SK-N-SH (cell line): ENCODE results near the gene HAT1. TPM values are rescaled to one million over a fixed set of nuclear protein-coding genes. Genes with fewer than 3 reads are reported as not detected.
A peak's percentile ranks its signal among the peaks of the same experiment; 100 is the strongest.

Source experiments
- CTCF ChIA-PET: fragments of 300-600, 350-600 bp; formaldehyde crosslinking; extraction: SDS; loops from one replicate; lab custom pipeline; 2021; lab: Yijun Ruan, JAX
- POLR2A ChIA-PET: fragments of 350-600 bp; sonication (Branson Sonifier 250); formaldehyde crosslinking; extraction: SDS; loops from one replicate; lab custom pipeline; 2020; ENCODE audit warnings: antibody characterized with exemption, inconsistent platforms; lab: Yijun Ruan, JAX
- DNase-seq: peaks from one replicate; pipeline ENCODE4 v3.0.0; 2012
- H2AFZ ChIP-seq: fragments of 200-600 bp; sonication (generic); 2 replicates; pipeline ENCODE4 v1.8.1; 2016; ENCODE audit warnings: antibody characterized with exemption, mild to moderate bottlenecking, low read depth
- H3F3A ChIP-seq: fragments of 200-600 bp; sonication (generic); replicated peaks from 2 replicates; pipeline ENCODE3; 2016; ENCODE audit warnings: antibody characterized with exemption, mild to moderate bottlenecking; ENCODE audit not compliant: insufficient read depth
- H3K27ac ChIP-seq, 2 experiments: fragments of 200-500 bp in 1 of 2; fragments of 200-600 bp in 1 of 2; sonication (Bioruptor generic) in 1 of 2; sonication (generic), shearing (Covaris generic) in 1 of 2; 2 replicates each; pipeline versions ENCODE4 v1.5.1 to v1.6.1; 2014 to 2016; ENCODE audit warnings: low read depth in 2 of 2, inconsistent platforms in 1 of 2, low read length in 1 of 2, mild to moderate bottlenecking in 1 of 2, mixed read lengths in 1 of 2
- H3K27me3 ChIP-seq: fragments of 200-600 bp; sonication (generic), shearing (Covaris generic); 2 replicates; pipeline ENCODE4 v1.6.1; 2016; ENCODE audit warnings: mixed run types; ENCODE audit not compliant: insufficient read depth
- H3K36me3 ChIP-seq, 2 experiments: fragments of 200-500 bp in 1 of 2; fragments of 200-600 bp in 1 of 2; sonication (Bioruptor generic) in 1 of 2; sonication (generic) in 1 of 2; replicated peaks in 1 of 2; 2 replicates each; pipeline versions ENCODE3 to v1.5.1; 2014 to 2016; ENCODE audit warnings: low read length in 1 of 2, mild to moderate bottlenecking in 1 of 2; ENCODE audit not compliant: insufficient read depth in 2 of 2, control insufficient read depth in 1 of 2
- H3K4me1 ChIP-seq, 2 experiments: fragments of 200-500 bp in 1 of 2; fragments of 200-600 bp in 1 of 2; sonication (Bioruptor generic) in 1 of 2; sonication (generic), shearing (Covaris generic) in 1 of 2; 2 replicates each; pipeline versions ENCODE4 v1.5.1 to v1.6.1; 2014 to 2016; ENCODE audit warnings: low read depth in 1 of 2, low read length in 1 of 2, mixed run types in 1 of 2; ENCODE audit not compliant: insufficient read depth in 2 of 2, control insufficient read depth in 1 of 2
- H3K4me2 ChIP-seq: fragments of 200-600 bp; sonication (generic), shearing (Covaris generic); 2 replicates; pipeline ENCODE4 v1.6.1; 2017; ENCODE audit warnings: mixed run types
- H3K4me3 ChIP-seq, 2 experiments: fragments of 200-500 bp in 1 of 2; fragments of 200-600 bp in 1 of 2; sonication (Bioruptor generic) in 1 of 2; sonication (generic), shearing (Covaris generic) in 1 of 2; 2 replicates each; pipeline versions ENCODE4 v1.5.1 to v1.8.1; 2014 to 2016; ENCODE audit warnings: low read depth in 2 of 2, inconsistent platforms in 1 of 2, low read length in 1 of 2, mild to moderate bottlenecking in 1 of 2, mixed read lengths in 1 of 2, moderate library complexity in 1 of 2
- H3K79me2 ChIP-seq: fragments of 200-600 bp; sonication (generic); 2 replicates; pipeline ENCODE4 v1.8.1; 2017; ENCODE audit warnings: mild to moderate bottlenecking; ENCODE audit not compliant: insufficient read depth
- H3K9ac ChIP-seq: fragments of 200-600 bp; sonication (generic); 2 replicates; pipeline ENCODE4 v1.6.1; 2017; ENCODE audit warnings: mixed run types
- H3K9me2 ChIP-seq: fragments of 200-600 bp; sonication (generic); 2 replicates; pipeline ENCODE4 v1.6.1; 2017; ENCODE audit warnings: mixed run types
- H3K9me3 ChIP-seq: fragments of 200-600 bp; sonication (generic); 2 replicates; pipeline ENCODE4 v1.6.1; 2017; ENCODE audit warnings: mixed run types, mild to moderate bottlenecking, moderate library complexity
- H4K20me1 ChIP-seq: fragments of 200-600 bp; sonication (generic); 2 replicates; pipeline ENCODE4 v1.6.1; 2017; ENCODE audit warnings: mild to moderate bottlenecking, mixed run types; ENCODE audit not compliant: insufficient read depth
- CHD2 ChIP-seq: fragments of 150-350 bp; IDR thresholded peaks from 2 replicates; pipeline ENCODE4 v1.6.1; 2018; ENCODE audit warnings: low read length; ENCODE audit not compliant: partially characterized antibody
- ELF1 ChIP-seq: IDR thresholded peaks from 2 replicates; pipeline ENCODE4 v1.4.0; 2012
- EP300 ChIP-seq, 2 experiments: IDR thresholded peaks; 2 replicates each; pipeline versions ENCODE4 v1.4.0 to v1.6.1; 2012; ENCODE audit warnings: borderline replicate concordance in 1 of 2, low read depth in 1 of 2, low read length in 1 of 2
- EZH2phosphoT487 ChIP-seq: fragments of 200-600 bp; sonication (generic); IDR thresholded peaks from 2 replicates; pipeline ENCODE4 v1.6.1; 2017; ENCODE audit warnings: low read depth, mixed run types, mild to moderate bottlenecking, antibody characterized with exemption, moderate library complexity, borderline replicate concordance
- FOSL2 ChIP-seq: IDR thresholded peaks from 2 replicates; pipeline ENCODE4 v1.4.0; 2012; ENCODE audit warnings: low read depth, mild to moderate bottlenecking, moderate library complexity, borderline replicate concordance
- FOXJ3 ChIP-seq: sonication (generic); formaldehyde crosslinking; IDR thresholded peaks from 2 replicates; pipeline ENCODE4 v1.5.1; 2020; ENCODE audit warnings: mild to moderate bottlenecking, missing genetic modification reagents
- GATA2 ChIP-seq: sonication (generic); formaldehyde crosslinking; IDR thresholded peaks from 2 replicates; pipeline ENCODE4 v1.5.0; 2020; ENCODE audit warnings: mild to moderate bottlenecking, missing genetic modification reagents
- JUND ChIP-seq: IDR thresholded peaks from 2 replicates; pipeline ENCODE4 v1.4.0; 2012
- MAX ChIP-seq: IDR thresholded peaks from 2 replicates; pipeline ENCODE4 v1.4.0; 2012; ENCODE audit warnings: low read depth
- POLR2AphosphoS5 ChIP-seq: IDR thresholded peaks from 2 replicates; pipeline ENCODE4 v1.6.1; 2012; ENCODE audit warnings: low read depth, low read length
- RCOR1 ChIP-seq: fragments of 150-350 bp; IDR thresholded peaks from 2 replicates; pipeline ENCODE4 v1.6.1; 2017; ENCODE audit warnings: antibody characterized with exemption, low read length
- RXRA ChIP-seq: IDR thresholded peaks from 2 replicates; pipeline ENCODE4 v1.4.0; 2012; ENCODE audit warnings: low read depth, mild to moderate bottlenecking, borderline replicate concordance
- SMC3 ChIP-seq: IDR thresholded peaks from 2 replicates; pipeline ENCODE4 v1.6.1; 2012; ENCODE audit warnings: low read depth, low read length, improper control_type of control experiment
- YY1 ChIP-seq: IDR thresholded peaks from 2 replicates; pipeline ENCODE4 v1.4.0; 2012; ENCODE audit warnings: low read depth, mild to moderate bottlenecking
- WGBS: methylation state at CpG from one replicate; pipeline ENCODE4 v1.1.6; 2017; ENCODE audit warnings: low lambda C conversion rate; 5-methylcytosine and 5-hydroxymethylcytosine counted together
- polyA plus RNA-seq, 3 experiments: library from polyadenylated mRNA; depleted of rRNA; stranded (reverse); fragments of >200 nt; gene quantifications; 2 replicates each; pipeline ENCODE4 v1.2.3, GENCODE V29; 2012
- TF ChIP-seq, protein P1 (sequence below): fragments of 200-600 bp; sonication (generic); IDR thresholded peaks from 2 replicates; pipeline ENCODE4 v1.6.1; 2017; ENCODE audit warnings: antibody characterized with exemption, mild to moderate bottlenecking, moderate library complexity
- TF ChIP-seq, protein P2 (sequence below): fragments of 150-350 bp; IDR thresholded peaks from 2 replicates; pipeline ENCODE4 v1.6.1; 2017; ENCODE audit warnings: antibody characterized with exemption, low read length, low read depth, borderline replicate concordance

The HAT1 gene
- polyA plus RNA-seq, 1 of the 3 experiments (the other 2 are of a cell fraction) = 18.6 TPM

DNA sequence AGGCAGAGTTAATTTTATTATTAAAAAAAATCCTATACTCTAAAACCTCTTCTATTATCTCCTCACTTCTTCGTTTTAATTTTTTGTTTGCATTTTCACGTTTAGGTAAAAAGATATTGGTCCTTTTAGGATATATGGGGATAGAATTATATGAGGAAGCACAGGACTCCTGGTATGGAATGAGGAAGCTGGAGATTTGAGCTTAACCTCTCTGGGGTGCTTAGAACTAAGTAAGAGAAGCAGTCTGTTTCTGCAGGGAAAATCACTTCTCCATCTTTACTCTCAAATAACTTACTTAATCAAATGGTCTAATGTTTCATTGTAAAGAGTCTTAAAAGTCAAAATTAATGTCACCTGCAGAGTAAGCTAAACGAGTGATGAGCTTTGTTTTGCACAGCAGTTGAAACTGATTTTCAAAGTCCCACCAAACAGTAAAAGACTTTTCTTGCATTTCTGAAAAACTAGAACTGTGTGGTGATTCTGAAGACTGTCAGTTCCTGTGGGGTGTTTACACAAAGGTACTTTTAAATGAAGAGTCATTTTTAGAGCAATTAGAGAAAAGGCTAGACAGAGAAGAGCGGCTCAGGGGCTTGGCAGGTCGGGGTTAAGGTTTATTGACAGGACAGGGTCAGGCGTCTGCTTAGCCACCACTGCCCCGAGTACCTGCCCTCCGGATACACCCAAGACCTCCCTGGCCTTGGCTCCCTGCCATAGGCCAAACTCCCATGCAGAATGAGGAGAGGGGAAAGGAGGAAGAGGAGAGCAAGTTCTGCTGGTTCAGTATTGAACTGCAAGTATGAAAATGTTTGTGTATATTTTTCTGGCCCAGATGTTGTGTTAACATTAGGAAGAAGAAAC, 99.0 kb downstream of the HAT1 start:
- H3K4me2 ChIP-seq = no peak overlapping the region
- DNase-seq = no peak

DNA sequence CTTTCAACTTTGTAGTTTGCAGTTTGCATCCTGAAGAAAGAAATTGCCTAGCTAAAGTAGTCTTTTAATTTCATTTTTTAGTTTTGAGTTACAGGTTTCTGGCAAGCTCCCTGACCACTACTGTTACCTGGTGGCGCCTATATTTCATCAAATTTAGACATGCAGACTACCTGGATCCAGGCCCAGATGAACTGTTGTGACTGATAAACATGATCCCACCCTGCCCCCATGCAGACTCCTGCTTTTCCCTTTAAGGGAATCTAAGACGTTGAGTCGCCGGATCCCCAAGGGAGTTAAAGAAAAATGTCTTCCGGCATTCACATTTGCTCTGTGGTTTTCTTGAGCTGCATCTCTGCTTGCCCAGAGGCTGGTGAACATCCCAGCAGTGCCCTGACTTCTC, 99.7 kb downstream of the HAT1 start:
- Histone ChIP-seq H3K9ac (no peak overlapping the region), H3K9me2 (no peaks in the 10 kb centered on the region), H4K20me1 (no peaks in the 10 kb centered on the region), H3K9me3 (no peaks in the 10 kb centered on the region), H3K36me3 (no peaks in the 10 kb centered on the region), H3K4me2 (no peak overlapping the region), H3K27ac (no peak overlapping the region), H3K4me3 (no peak overlapping the region), H3K4me1 (peaks cover 6 to 18% of the 10 kb centered on the region in 2 experiments; a peak in 2 of 4 replicates), H2AFZ (peak overlapping the region; percentile 26; the same call in 1 of the 2 replicates), H3K27me3 (no peaks in the 10 kb centered on the region), H3K79me2 (no peaks in the 10 kb centered on the region), H3F3A (no peaks in the 10 kb centered on the region)
- DNase-seq = no peak
- CTCF ChIA-PET = no interaction called here
- WGBS = 53% methylated on average over 5 of the region's 5 CpGs
- POLR2A ChIA-PET = no interaction called here
- no peak for TF ChIP-seq EZH2phosphoT487
- TF ChIP-seq, protein P1, sequence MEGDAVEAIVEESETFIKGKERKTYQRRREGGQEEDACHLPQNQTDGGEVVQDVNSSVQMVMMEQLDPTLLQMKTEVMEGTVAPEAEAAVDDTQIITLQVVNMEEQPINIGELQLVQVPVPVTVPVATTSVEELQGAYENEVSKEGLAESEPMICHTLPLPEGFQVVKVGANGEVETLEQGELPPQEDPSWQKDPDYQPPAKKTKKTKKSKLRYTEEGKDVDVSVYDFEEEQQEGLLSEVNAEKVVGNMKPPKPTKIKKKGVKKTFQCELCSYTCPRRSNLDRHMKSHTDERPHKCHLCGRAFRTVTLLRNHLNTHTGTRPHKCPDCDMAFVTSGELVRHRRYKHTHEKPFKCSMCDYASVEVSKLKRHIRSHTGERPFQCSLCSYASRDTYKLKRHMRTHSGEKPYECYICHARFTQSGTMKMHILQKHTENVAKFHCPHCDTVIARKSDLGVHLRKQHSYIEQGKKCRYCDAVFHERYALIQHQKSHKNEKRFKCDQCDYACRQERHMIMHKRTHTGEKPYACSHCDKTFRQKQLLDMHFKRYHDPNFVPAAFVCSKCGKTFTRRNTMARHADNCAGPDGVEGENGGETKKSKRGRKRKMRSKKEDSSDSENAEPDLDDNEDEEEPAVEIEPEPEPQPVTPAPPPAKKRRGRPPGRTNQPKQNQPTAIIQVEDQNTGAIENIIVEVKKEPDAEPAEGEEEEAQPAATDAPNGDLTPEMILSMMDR = no peak

More for the DNA sequence above, 99.0 kb downstream of the HAT1 start:
- Histone ChIP-seq H3K9me2 (no peaks in the 10 kb centered on the region), H3K9me3 (no peaks in the 10 kb centered on the region), H3F3A (no peaks in the 10 kb centered on the region), H3K9ac (no peak overlapping the region), H3K27me3 (no peaks in the 10 kb centered on the region), H3K27ac (no peak overlapping the region), H3K4me1 (peaks cover 6 to 18% of the 10 kb centered on the region in 2 experiments; a peak in 2 of 4 replicates), H4K20me1 (no peaks in the 10 kb centered on the region), H3K36me3 (no peaks in the 10 kb centered on the region), H3K4me3 (no peak overlapping the region), H3K79me2 (no peaks in the 10 kb centered on the region), H2AFZ (peak overlapping the region; percentile 26; the same call in 1 of the 2 replicates)
- CTCF ChIA-PET = no interaction called here
- POLR2A ChIA-PET = no interaction called here
- WGBS = 55% methylated on average over 8 of the region's 8 CpGs
- TF ChIP-seq FOXJ3 (CRISPR knock-in tag) (no peak), FOSL2 (no peak), EP300 (IDR thresholded peaks at IDR 0.05; ENCODE audit: borderline replicate concordance in 1 of 2, low read depth in 1 of 2, low read length in 1 of 2) (no peak), POLR2AphosphoS5 (no peak), MAX (no peak), RXRA (no peak), YY1 (no peak), ELF1 (no peak), GATA2 (no peak), SMC3 (no peak), CHD2 (no peak), EZH2phosphoT487 (no peak), JUND (no peak), RCOR1 (no peak)
- TF ChIP-seq, protein P2, sequence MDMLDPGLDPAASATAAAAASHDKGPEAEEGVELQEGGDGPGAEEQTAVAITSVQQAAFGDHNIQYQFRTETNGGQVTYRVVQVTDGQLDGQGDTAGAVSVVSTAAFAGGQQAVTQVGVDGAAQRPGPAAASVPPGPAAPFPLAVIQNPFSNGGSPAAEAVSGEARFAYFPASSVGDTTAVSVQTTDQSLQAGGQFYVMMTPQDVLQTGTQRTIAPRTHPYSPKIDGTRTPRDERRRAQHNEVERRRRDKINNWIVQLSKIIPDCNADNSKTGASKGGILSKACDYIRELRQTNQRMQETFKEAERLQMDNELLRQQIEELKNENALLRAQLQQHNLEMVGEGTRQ = no peak
- TF ChIP-seq, protein P1 = no peak
